Lung (tissue), 12 donors: Measurements from ENCODE around the gene ZNF784. TPM values are rescaled to one million over a fixed set of nuclear protein-coding genes. Genes with fewer than 3 reads are reported as not detected.

Experiments used
- ATAC-seq: fragments of 200-7000 bp; cut with Tn5 transposase; one replicate; pipeline ENCODE4 v1.9.1; 2020; ENCODE audit warnings: moderate number of reproducible peaks; ENCODE audit not compliant: insufficient read depth, low FRiP score
- DNase-seq, 3 donors: peaks; one replicate each; pipeline ENCODE4 v3.0.0-alpha.2; 2013 to 2017
- H3K27ac ChIP-seq, 2 donors: one replicate each; pipeline ENCODE4 v1.5.1; 2013; ENCODE audit warnings: mild to moderate bottlenecking in 2 of 2, moderate library complexity in 2 of 2, control low read depth in 1 of 2, inconsistent platforms in 1 of 2, low read depth in 1 of 2, low read length in 1 of 2
- H3K27me3 ChIP-seq, 3 donors: one replicate each; pipeline ENCODE4 v1.5.1; 2013; ENCODE audit warnings: low read length in 2 of 3; ENCODE audit not compliant: control insufficient read depth in 3 of 3, insufficient read depth in 3 of 3
- H3K36me3 ChIP-seq, 4 donors: one replicate each; pipeline ENCODE4 v1.5.1; 2013; ENCODE audit warnings: low read length in 4 of 4, mild to moderate bottlenecking in 1 of 4, moderate library complexity in 1 of 4; ENCODE audit not compliant: control insufficient read depth in 4 of 4, insufficient read depth in 4 of 4
- H3K4me1 ChIP-seq, 5 donors: one replicate each; pipeline ENCODE4 v1.5.1; 2013; ENCODE audit warnings: low read length in 5 of 5, mild to moderate bottlenecking in 2 of 5, moderate library complexity in 1 of 5; ENCODE audit not compliant: control insufficient read depth in 5 of 5, insufficient read depth in 5 of 5
- H3K4me3 ChIP-seq: one replicate; pipeline ENCODE4 v1.5.1; 2013; ENCODE audit warnings: mild to moderate bottlenecking, control low read depth, moderate library complexity
- H3K9ac ChIP-seq, 2 donors: one replicate each; pipeline ENCODE4 v1.5.1; 2013; ENCODE audit warnings: low read length in 2 of 2, control low read depth in 1 of 2; ENCODE audit not compliant: insufficient read depth in 1 of 2
- H3K9me3 ChIP-seq, 4 donors: one replicate each; pipeline ENCODE4 v1.5.1; 2013; ENCODE audit warnings: low read length in 3 of 4, mild to moderate bottlenecking in 1 of 4, moderate library complexity in 1 of 4; ENCODE audit not compliant: control insufficient read depth in 4 of 4, insufficient read depth in 3 of 4
- CTCF ChIP-seq: IDR thresholded peaks from 2 replicates; pipeline ENCODE4 v1.5.1; 2012; ENCODE audit warnings: mild to moderate bottlenecking; ENCODE audit errors: control extremely low read depth, extremely low read depth
- WGBS, 2 donors: extraction: QIAGEN DNeasy Blood & Tissue Kit; methylation state at CpG; one replicate each; pipeline ENCODE4 v1.1.7; 2013; 5-methylcytosine and 5-hydroxymethylcytosine counted together
- polyA plus RNA-seq, 2 donors: library from polyadenylated mRNA; stranded (reverse); fragments of 200-250 nt; gene quantifications; one replicate each; pipeline ENCODE4 v1.2.1, GENCODE V29; 2013
- total RNA-seq, 2 donors: library from RNA; depleted of rRNA in 1 of 2; stranded (reverse); fragments of >200 nt in 1 of 2; gene quantifications; one replicate each; pipeline ENCODE4 v1.2.1, GENCODE V29; 2014 to 2021
- donor health status: control.
- donor health status: control.
- donor health status: Bipolar disorder and iron deficiency.
- donor health status: healthy.
- donor health status: DM: yes; HTN: yes; CAD: no.

The ZNF784 gene
- total and polyA plus RNA-seq, 4 donors = 6.3 to 9.4 (median 6.9) TPM

- TF ChIP-seq CTCF = no peak
- Histone ChIP-seq H3K4me1 (peaks cover 5 to 27% (median 19%) of the 10 kb centered on the region in 5 donors), H3K36me3 (peaks cover 0 to 3% (median under 1%) of the 10 kb centered on the region in 4 donors), H3K4me3 (no peak overlapping the region), H3K9me3 (no peaks in the 10 kb centered on the region), H3K27ac (no peak overlapping the region), H3K27me3 (no peaks in the 10 kb centered on the region), H3K9ac (no peak overlapping the region)
- DNase-seq = no peak
- WGBS, 2 donors = 82 to 89% methylated on average over 11 of the region's 11 CpGs
- no peak for ATAC-seq
Observed at GRCh38 chr19:55637534-55637933, 13.2 kb upstream of the ZNF784 start.

DNA sequence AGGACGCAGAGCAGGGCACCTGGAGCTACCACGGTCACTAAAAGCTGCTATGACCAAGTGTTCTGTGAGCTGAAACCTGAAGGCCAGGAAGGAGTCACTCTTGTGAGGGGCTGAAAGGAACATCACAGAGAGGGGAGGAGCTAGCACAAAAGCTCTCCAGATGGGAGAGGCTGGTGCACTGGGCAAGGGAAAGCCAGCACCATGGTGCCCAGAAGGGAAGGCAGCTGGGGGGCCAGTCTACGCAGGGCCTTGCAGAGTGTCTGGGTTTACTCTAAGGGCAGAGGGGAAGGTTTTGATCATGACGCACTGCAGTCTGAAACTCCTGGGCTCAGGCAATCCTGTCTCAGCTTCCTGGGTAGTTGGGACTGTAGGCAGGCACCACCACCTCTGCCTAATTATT is 12.4 kb upstream of the ZNF784 start:
- TF ChIP-seq CTCF = no peak
- H3K4me3 ChIP-seq = no peak overlapping the region
- no peak overlapping the region for H3K9ac ChIP-seq
- no peak overlapping the region for H3K27ac ChIP-seq
- H3K9me3 ChIP-seq = no peaks in the 10 kb centered on the region
- no peaks in the 10 kb centered on the region for H3K27me3 ChIP-seq
- DNase-seq (no peak), ATAC-seq (no peak)
- peaks cover 0 to 3% (median under 1%) of the 10 kb centered on the region in 4 donors for H3K36me3 ChIP-seq
- H3K4me1 ChIP-seq = peaks cover 5 to 22% (median 14%) of the 10 kb centered on the region in 5 donors
- WGBS, 2 donors = 88 to 96% methylated on average over 4 of the region's 4 CpGs

- Histone ChIP-seq H3K4me1 (peaks cover 5 to 22% (median 13%) of the 10 kb centered on the region in 5 donors), H3K4me3 (peak overlapping the region; percentile 88), H3K27me3 (no peaks in the 10 kb centered on the region), H3K9me3 (no peaks in the 10 kb centered on the region), H3K9ac (peak overlapping the region; percentile 94 to 99), H3K36me3 (peaks cover 0 to 3% (median under 1%) of the 10 kb centered on the region in 4 donors), H3K27ac (peak overlapping the region; percentile 84 to 99)
- no peak for TF ChIP-seq CTCF
- ATAC-seq (no peak), DNase-seq (no peak)
- 58 to 64% methylated on average over 7 of the region's 7 CpGs for WGBS, 2 donors
Observed at GRCh38 chr19:55635856-55636440, 11.6 kb upstream of the ZNF784 start.

- ATAC-seq (no peak), DNase-seq (no peak)
- peak overlapping the region; percentile 84 to 99 for H3K27ac ChIP-seq
- peaks cover 5 to 20% (median 13%) of the 10 kb centered on the region in 5 donors for H3K4me1 ChIP-seq
- WGBS, 2 donors = 6 to 13% methylated on average over 5 to 9 of the region's 9 CpGs
- H3K4me3 ChIP-seq = peak overlapping the region; percentile 88
- no peaks in the 10 kb centered on the region for H3K9me3 ChIP-seq
- H3K36me3 ChIP-seq = peaks cover 0 to 3% (median under 1%) of the 10 kb centered on the region in 4 donors
- no peaks in the 10 kb centered on the region for H3K27me3 ChIP-seq
- TF ChIP-seq CTCF = no peak
- H3K9ac ChIP-seq = peak overlapping the region; percentile 94 to 99
Observed at GRCh38 chr19:55635334-55635717, 11.0 kb upstream of the ZNF784 start.
